ENCODE results near the gene TMEM232. TPM values are rescaled to one million over a fixed set of nuclear protein-coding genes. Genes with fewer than 3 reads are reported as not detected.
"Not testable (repeated sequence)": the region's sequence is repeated elsewhere in the genome, so short reads cannot be mapped to it uniquely, and the experiment has no call there.

TMEM232 gene
- total RNA-seq, 1 donor from 2014 or later = 1.1 TPM

DNA sequence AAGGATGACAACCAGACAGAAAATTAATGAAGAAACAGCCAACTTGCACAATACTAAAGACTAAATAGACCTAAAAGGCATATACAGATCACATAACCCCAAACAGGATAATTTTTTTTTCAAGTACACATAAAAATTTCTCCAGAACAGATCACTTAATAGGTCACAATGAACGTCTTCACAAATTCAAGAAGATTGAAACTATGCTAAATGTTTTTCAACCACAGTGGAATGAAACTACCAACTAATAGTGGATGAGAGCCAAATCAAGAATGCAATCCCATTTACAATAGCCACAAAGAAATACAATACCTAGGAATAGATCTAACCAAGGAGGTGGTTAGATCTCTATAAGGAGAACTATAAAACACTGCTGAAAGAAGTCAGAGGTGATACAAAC is 145.8 kb downstream of the TMEM232 start:
- no peaks in the 10 kb centered on the region for H3K4me1 Mint-ChIP-seq (ENCODE audit: low read depth)
- intact Hi-C loops (cut with micrococcal nuclease) = no loop called here
- H3K9me3 Mint-ChIP-seq = no peaks in the 10 kb centered on the region
- H3K36me3 Mint-ChIP-seq (ENCODE audit: low read depth) = no peaks in the 10 kb centered on the region
- DNase-seq (ENCODE audit: low spot score) = no peak
- H3K27ac Mint-ChIP-seq = no peak overlapping the region
- no peak overlapping the region for H3K4me3 Mint-ChIP-seq (ENCODE audit: low read depth)
- no peaks in the 10 kb centered on the region for H3K27me3 Mint-ChIP-seq (ENCODE audit: low read depth)

- intact Hi-C loops (cut with micrococcal nuclease) = no loop called here
- no peak overlapping the region for H3K27ac Mint-ChIP-seq
- no peaks in the 10 kb centered on the region for H3K27me3 Mint-ChIP-seq (ENCODE audit: low read depth)
- no peaks in the 10 kb centered on the region for H3K36me3 Mint-ChIP-seq (ENCODE audit: low read depth)
- H3K9me3 Mint-ChIP-seq = no peaks in the 10 kb centered on the region
- H3K4me1 Mint-ChIP-seq (ENCODE audit: low read depth) = no peaks in the 10 kb centered on the region
- no peak for DNase-seq (ENCODE audit: low spot score)
- no peak overlapping the region for H3K4me3 Mint-ChIP-seq (ENCODE audit: low read depth)
Observed at GRCh38 chr5:110572729-110573128, 153.7 kb downstream of the TMEM232 start.

DNA sequence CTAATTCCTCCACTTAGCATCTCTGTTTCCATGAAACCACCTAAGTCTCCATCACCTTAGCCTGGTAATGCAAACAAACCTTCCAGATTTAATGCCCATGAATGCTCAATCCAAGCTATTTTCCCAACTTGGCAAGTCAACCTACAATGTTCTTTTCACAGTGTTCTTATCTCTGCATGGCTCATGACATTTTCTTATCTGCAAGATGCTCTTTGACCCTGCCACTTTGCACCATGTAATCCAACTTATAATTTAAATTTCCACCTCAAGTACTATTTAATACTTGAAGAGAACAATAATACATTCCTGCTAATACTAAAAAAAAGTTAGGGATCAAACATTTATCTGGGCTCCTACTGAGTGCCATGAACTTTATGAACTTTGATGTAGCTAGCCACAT is 164.3 kb downstream of the TMEM232 start:
- intact Hi-C loops (cut with micrococcal nuclease) = no loop called here
- Mint-ChIP-seq H3K27me3 (ENCODE audit: low read depth) (no peaks in the 10 kb centered on the region), H3K4me3 (ENCODE audit: low read depth) (no peak overlapping the region), H3K27ac (no peak overlapping the region), H3K9me3 (no peaks in the 10 kb centered on the region), H3K36me3 (ENCODE audit: low read depth) (no peaks in the 10 kb centered on the region), H3K4me1 (ENCODE audit: low read depth) (no peaks in the 10 kb centered on the region)
- no peak for DNase-seq (ENCODE audit: low spot score)

GRCh38 chr5:110561510-110561909 is 165.0 kb downstream of the TMEM232 start:
- H3K27me3 Mint-ChIP-seq (ENCODE audit: low read depth) = no peaks in the 10 kb centered on the region
- H3K4me3 Mint-ChIP-seq (ENCODE audit: low read depth) = no peak overlapping the region
- intact Hi-C loops (cut with micrococcal nuclease) = no loop called here
- no peaks in the 10 kb centered on the region for H3K4me1 Mint-ChIP-seq (ENCODE audit: low read depth)
- DNase-seq (ENCODE audit: low spot score) = no peak
- no peak overlapping the region for H3K27ac Mint-ChIP-seq
- H3K36me3 Mint-ChIP-seq (ENCODE audit: low read depth) = no peaks in the 10 kb centered on the region
- no peaks in the 10 kb centered on the region for H3K9me3 Mint-ChIP-seq

GRCh38 chr5:110549301-110549700 is 177.2 kb downstream of the TMEM232 start:
- Mint-ChIP-seq H3K4me1 (ENCODE audit: low read depth) (no peaks in the 10 kb centered on the region), H3K27me3 (ENCODE audit: low read depth) (no peaks in the 10 kb centered on the region), H3K9me3 (no peaks in the 10 kb centered on the region), H3K4me3 (ENCODE audit: low read depth) (no peak overlapping the region), H3K27ac (no peak overlapping the region), H3K36me3 (ENCODE audit: low read depth) (no peaks in the 10 kb centered on the region)
- no peak for DNase-seq (ENCODE audit: low spot score)
- intact Hi-C loops (cut with micrococcal nuclease) = no loop called here

- no peaks in the 10 kb centered on the region for H3K9me3 Mint-ChIP-seq
Observed at GRCh38 chr5:110548171-110548570, 178.3 kb downstream of the TMEM232 start.

GRCh38 chr5:110547495-110547894 is 179.0 kb downstream of the TMEM232 start:
- no peaks in the 10 kb centered on the region for H3K9me3 Mint-ChIP-seq
- no peak overlapping the region for H3K27ac Mint-ChIP-seq
- intact Hi-C loops (cut with micrococcal nuclease) = no loop called here
- H3K36me3 Mint-ChIP-seq (ENCODE audit: low read depth) = no peaks in the 10 kb centered on the region
- no peak for DNase-seq (ENCODE audit: low spot score)
- no peaks in the 10 kb centered on the region for H3K4me1 Mint-ChIP-seq (ENCODE audit: low read depth)
- no peaks in the 10 kb centered on the region for H3K27me3 Mint-ChIP-seq (ENCODE audit: low read depth)
- no peak overlapping the region for H3K4me3 Mint-ChIP-seq (ENCODE audit: low read depth)

More at GRCh38 chr5:110548171-110548570, 178.3 kb downstream of the TMEM232 start:
- no peak for DNase-seq (ENCODE audit: low spot score)
- intact Hi-C loops (cut with micrococcal nuclease) = no loop called here
- Mint-ChIP-seq H3K36me3 (ENCODE audit: low read depth) (no peaks in the 10 kb centered on the region), H3K4me3 (ENCODE audit: low read depth) (no peak overlapping the region), H3K27ac (no peak overlapping the region), H3K27me3 (ENCODE audit: low read depth) (no peaks in the 10 kb centered on the region), H3K4me1 (ENCODE audit: low read depth) (no peaks in the 10 kb centered on the region)

- H3K36me3 Mint-ChIP-seq (ENCODE audit: low read depth) = no peaks in the 10 kb centered on the region
- no peak overlapping the region for H3K27ac Mint-ChIP-seq
- H3K4me3 Mint-ChIP-seq (ENCODE audit: low read depth) = no peak overlapping the region
- no peak for DNase-seq (ENCODE audit: low spot score)
- H3K4me1 Mint-ChIP-seq (ENCODE audit: low read depth) = no peaks in the 10 kb centered on the region
- H3K9me3 Mint-ChIP-seq = no peaks in the 10 kb centered on the region
- intact Hi-C loops (cut with micrococcal nuclease) = no loop called here
- no peaks in the 10 kb centered on the region for H3K27me3 Mint-ChIP-seq (ENCODE audit: low read depth)
Observed at GRCh38 chr5:110545716-110546115, 180.8 kb downstream of the TMEM232 start.

GRCh38 chr5:110544603-110545002 is 181.9 kb downstream of the TMEM232 start:
- no peak for DNase-seq (ENCODE audit: low spot score)
- Mint-ChIP-seq H3K36me3 (ENCODE audit: low read depth) (no peaks in the 10 kb centered on the region), H3K27me3 (ENCODE audit: low read depth) (no peaks in the 10 kb centered on the region), H3K4me1 (ENCODE audit: low read depth) (no peaks in the 10 kb centered on the region), H3K4me3 (ENCODE audit: low read depth) (no peak overlapping the region), H3K9me3 (no peaks in the 10 kb centered on the region), H3K27ac (no peak overlapping the region)
- intact Hi-C loops (cut with micrococcal nuclease) = no loop called here

GRCh38 chr5:110542949-110543348 is 183.5 kb downstream of the TMEM232 start:
- Mint-ChIP-seq H3K9me3 (no peaks in the 10 kb centered on the region), H3K4me1 (ENCODE audit: low read depth) (no peaks in the 10 kb centered on the region), H3K27ac (no peak overlapping the region), H3K36me3 (ENCODE audit: low read depth) (no peaks in the 10 kb centered on the region), H3K27me3 (ENCODE audit: low read depth) (no peaks in the 10 kb centered on the region), H3K4me3 (ENCODE audit: low read depth) (no peak overlapping the region)
- DNase-seq (ENCODE audit: low spot score) = no peak
- intact Hi-C loops (cut with micrococcal nuclease) = no loop called here

GRCh38 chr5:110536120-110537115 is 190.1 kb downstream of the TMEM232 start:
- intact Hi-C loops (cut with micrococcal nuclease) = no loop called here
- H3K4me3 Mint-ChIP-seq (ENCODE audit: low read depth) = no peak overlapping the region
- H3K4me1 Mint-ChIP-seq (ENCODE audit: low read depth) = no peaks in the 10 kb centered on the region
- DNase-seq (ENCODE audit: low spot score) = no peak
- no peaks in the 10 kb centered on the region for H3K36me3 Mint-ChIP-seq (ENCODE audit: low read depth)
- H3K27me3 Mint-ChIP-seq (ENCODE audit: low read depth) = no peaks in the 10 kb centered on the region
- no peaks in the 10 kb centered on the region for H3K9me3 Mint-ChIP-seq
- H3K27ac Mint-ChIP-seq = no peak overlapping the region

GRCh38 chr5:110535146-110535545 is 191.3 kb downstream of the TMEM232 start:
- H3K9me3 Mint-ChIP-seq; intact Hi-C loops (cut with micrococcal nuclease); H3K4me1 Mint-ChIP-seq (ENCODE audit: low read depth); H3K27ac Mint-ChIP-seq; H3K36me3 Mint-ChIP-seq (ENCODE audit: low read depth); DNase-seq (ENCODE audit: low spot score); H3K4me3 Mint-ChIP-seq (ENCODE audit: low read depth); H3K27me3 Mint-ChIP-seq (ENCODE audit: low read depth): not testable (repeated sequence)

GRCh38 chr5:110525762-110526161 is 200.7 kb downstream of the TMEM232 start:
- no peak overlapping the region for H3K27ac Mint-ChIP-seq
- no peaks in the 10 kb centered on the region for H3K9me3 Mint-ChIP-seq
- intact Hi-C loops (cut with micrococcal nuclease) = no loop called here
- H3K4me3 Mint-ChIP-seq (ENCODE audit: low read depth) = no peak overlapping the region
- H3K4me1 Mint-ChIP-seq (ENCODE audit: low read depth) = no peaks in the 10 kb centered on the region
- no peak for DNase-seq (ENCODE audit: low spot score)
- no peaks in the 10 kb centered on the region for H3K36me3 Mint-ChIP-seq (ENCODE audit: low read depth)
- no peaks in the 10 kb centered on the region for H3K27me3 Mint-ChIP-seq (ENCODE audit: low read depth)

Data from activated T-helper 2 cell treated with anti-CD3 and anti-CD28 coated beads, Interferon-gamma antibody, Interleukin-2, Interleukin-4, amounts not matched to agents 10 μg/mL and 5 μg/mL and 100 μg/mL, durations not matched to agents 14 hours and 24 hours and 36 hours (primary cell).